Measurements from ENCODE around the gene CLTCL1. TPM values are rescaled to one million over a fixed set of nuclear protein-coding genes. Genes with fewer than 3 reads are reported as not detected.

Gene CLTCL1
- total RNA-seq, 4 donors from 2014 or later, result 8.5 to 19.2 (median 12.8) TPM

- Histone ChIP-seq H3K9me3 (no peaks in the 10 kb centered on the region), H3K27me3 (no peaks in the 10 kb centered on the region), H3K27ac (no peak overlapping the region), H3K36me3 (peaks cover 0 to 33% of the 10 kb centered on the region in 2 donors), H3K4me1 (peaks cover 0 to 15% of the 10 kb centered on the region in 2 donors), H3K4me3 (replicated peaks in 1 of 3) (no peak overlapping the region)
- intact Hi-C loops (cut with DNase I), result no loop called here
- TF ChIP-seq CTCF (IDR thresholded peaks at IDR 0.05) (no peak), POLR2A (IDR thresholded peaks at IDR 0.05) (no peak)
- WGBS, 2 donors, result 92 to 93% methylated on average over 5 of the region's 5 CpGs
- no peak for DNase-seq
These were observed 67.0 kb downstream of the CLTCL1 start for GRCh38 chr22:19224557-19224956.

GRCh38 chr22:19223617-19224016 is 67.9 kb downstream of the CLTCL1 start:
- Histone ChIP-seq H3K27me3 (no peaks in the 10 kb centered on the region), H3K4me1 (peaks cover 0 to 11% of the 10 kb centered on the region in 2 donors)
- no peak for TF ChIP-seq CTCF (IDR thresholded peaks at IDR 0.05)
- TF ChIP-seq POLR2A (IDR thresholded peaks at IDR 0.05), result no peak

GRCh38 chr22:19223110-19223509 is 68.4 kb downstream of the CLTCL1 start:
- Histone ChIP-seq H3K9me3 (no peaks in the 10 kb centered on the region), H3K27me3 (no peaks in the 10 kb centered on the region), H3K27ac (no peak overlapping the region), H3K36me3 (peaks cover 0 to 33% of the 10 kb centered on the region in 2 donors), H3K4me3 (replicated peaks in 1 of 3) (no peak overlapping the region), H3K4me1 (peaks cover 2 to 6% of the 10 kb centered on the region in 2 donors)
- no peak for DNase-seq
- intact Hi-C loops (cut with DNase I), result no loop called here
- 89 to 94% methylated on average over 6 to 9 of the region's 9 CpGs for WGBS, 2 donors
- TF ChIP-seq POLR2A (IDR thresholded peaks at IDR 0.05) (no peak), CTCF (IDR thresholded peaks at IDR 0.05) (no peak)

More at GRCh38 chr22:19223617-19224016, 67.9 kb downstream of the CLTCL1 start:
- Histone ChIP-seq H3K9me3 (no peaks in the 10 kb centered on the region), H3K27ac (no peak overlapping the region), H3K36me3 (peaks cover 0 to 33% of the 10 kb centered on the region in 2 donors), H3K4me3 (replicated peaks in 1 of 3) (no peak overlapping the region)
- intact Hi-C loops (cut with DNase I), result no loop called here
- 87 to 92% methylated on average over 6 of the region's 6 CpGs for WGBS, 2 donors
- DNase-seq, result no peak

- intact Hi-C loops (cut with DNase I), result no loop called here
- DNase-seq, result no peak
- no peaks in the 10 kb centered on the region for H3K9me3 ChIP-seq
- WGBS, 2 donors, result 92% methylated on average over 11 of the region's 11 CpGs
- no peak for TF ChIP-seq POLR2A (IDR thresholded peaks at IDR 0.05)
- TF ChIP-seq CTCF (IDR thresholded peaks at IDR 0.05), result no peak
- H3K27me3 ChIP-seq, result no peaks in the 10 kb centered on the region
- H3K4me3 ChIP-seq (replicated peaks in 1 of 3), result no peak overlapping the region
- peaks cover 0 to 33% of the 10 kb centered on the region in 2 donors for H3K36me3 ChIP-seq
- H3K27ac ChIP-seq, result no peak overlapping the region
- peaks cover 0 to 4% of the 10 kb centered on the region in 2 donors for H3K4me1 ChIP-seq
These were observed 69.1 kb downstream of the CLTCL1 start for GRCh38 chr22:19222242-19223005.

GRCh38 chr22:19220867-19221266 is 70.7 kb downstream of the CLTCL1 start:
- H3K27ac ChIP-seq, result no peak overlapping the region
- DNase-seq, result no peak
- TF ChIP-seq POLR2A (IDR thresholded peaks at IDR 0.05), result no peak
- no peak for TF ChIP-seq CTCF (IDR thresholded peaks at IDR 0.05)
- 95 to 97% methylated on average over 3 of the region's 3 CpGs for WGBS, 2 donors
- intact Hi-C loops (cut with DNase I), result no loop called here
- H3K9me3 ChIP-seq, result no peaks in the 10 kb centered on the region
- H3K4me3 ChIP-seq (replicated peaks in 1 of 3), result no peak overlapping the region
- H3K4me1 ChIP-seq, result peaks cover 0 to 4% of the 10 kb centered on the region in 2 donors
- H3K36me3 ChIP-seq, result peaks cover 0 to 29% of the 10 kb centered on the region in 2 donors
- H3K27me3 ChIP-seq, result no peaks in the 10 kb centered on the region
